NB4 (cell line): Measurements from ENCODE around the gene OR2T2.
"Not testable (repeated sequence)": the region's sequence is repeated elsewhere in the genome, so short reads cannot be mapped to it uniquely, and the experiment has no call there.

Source experiments
- CTCF ChIP-seq: IDR thresholded peaks from one replicate; pipeline ENCODE4 v1.5.1; 2012; ENCODE audit warnings: low read depth, low read length
- POLR2A ChIP-seq: IDR thresholded peaks from 2 replicates; pipeline ENCODE4 v1.6.1; 2011; ENCODE audit warnings: mild to moderate bottlenecking; ENCODE audit not compliant: insufficient read length; ENCODE audit errors: extremely low read depth

- TF ChIP-seq CTCF, POLR2A: not testable (repeated sequence)
Observed at GRCh38 chr1:248455045-248455444, 9.6 kb downstream of the OR2T2 start.
